ENCODE results near the gene EPHA4.

- TF ChIP-seq, protein P1, sequence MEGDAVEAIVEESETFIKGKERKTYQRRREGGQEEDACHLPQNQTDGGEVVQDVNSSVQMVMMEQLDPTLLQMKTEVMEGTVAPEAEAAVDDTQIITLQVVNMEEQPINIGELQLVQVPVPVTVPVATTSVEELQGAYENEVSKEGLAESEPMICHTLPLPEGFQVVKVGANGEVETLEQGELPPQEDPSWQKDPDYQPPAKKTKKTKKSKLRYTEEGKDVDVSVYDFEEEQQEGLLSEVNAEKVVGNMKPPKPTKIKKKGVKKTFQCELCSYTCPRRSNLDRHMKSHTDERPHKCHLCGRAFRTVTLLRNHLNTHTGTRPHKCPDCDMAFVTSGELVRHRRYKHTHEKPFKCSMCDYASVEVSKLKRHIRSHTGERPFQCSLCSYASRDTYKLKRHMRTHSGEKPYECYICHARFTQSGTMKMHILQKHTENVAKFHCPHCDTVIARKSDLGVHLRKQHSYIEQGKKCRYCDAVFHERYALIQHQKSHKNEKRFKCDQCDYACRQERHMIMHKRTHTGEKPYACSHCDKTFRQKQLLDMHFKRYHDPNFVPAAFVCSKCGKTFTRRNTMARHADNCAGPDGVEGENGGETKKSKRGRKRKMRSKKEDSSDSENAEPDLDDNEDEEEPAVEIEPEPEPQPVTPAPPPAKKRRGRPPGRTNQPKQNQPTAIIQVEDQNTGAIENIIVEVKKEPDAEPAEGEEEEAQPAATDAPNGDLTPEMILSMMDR (conservative IDR thresholded peaks at IDR 0.05; ENCODE audit: low read length) = no peak
- TF ChIP-seq EZH2phosphoT487 (IDR thresholded peaks at IDR 0.05; ENCODE audit: borderline replicate concordance, low read depth, low read length) = no peak
Observed at GRCh38 chr2:221412978-221413377, 159.1 kb downstream of the EPHA4 start.
